Heart left ventricle (tissue), 13 donors: ENCODE measurements around the gene PIP5K1C.

Source experiments
- POLR2A ChIP-seq, 2 donors: fragments of 450-650 bp; IDR thresholded peaks; one replicate each; pipeline ENCODE4 v1.6.1; 2017; ENCODE audit warnings: antibody characterized with exemption in 2 of 2, mild to moderate bottlenecking in 2 of 2, moderate library complexity in 2 of 2
- TF ChIP-seq, protein P1 (sequence below), 12 donors: fragments of 200-600 bp; sonication (generic) in 4 of 12; IDR thresholded peaks; one replicate each; pipeline versions ENCODE4 v1.5.0 to v1.8.0; 2018 to 2022; ENCODE audit warnings: antibody characterized with exemption in 12 of 12, mild to moderate bottlenecking in 5 of 12
- donor health status: ischemic (EF 13 %, LVEDD 7.1; RV severe dilation, severe dysfunction).
- donor health status: DM: no; HTN: yes; CAD: no.
- donor health status: DM: no; HTN: no; CAD: no.
- donor health status: ischemic (EF 25% LVEDD 6.9; RV normal size, moderate dysfunction).
- donor health status: ischemic (EF 25% LVEDD 5.7; RV mildly dilated, moderate dysfunction).
- donor health status: ischemic (EF 35%, LVEDD 5.7; RV mildly dilated, moderate dysfunction).
- donor health status: nonischemic (EF 11% LVEDD 7.7; RV severe dilation, severe dysfunction).
- donor health status: DM: yes; HTN: yes; CAD: no.
- donor health status: PGD.
- donor health status: ischemic (EF 29% LVEDD 5.4; RV normal size, mild dysfunction).
- donor health status: nonischemic (EF 23%, LVEDD 6.1; RV moderate dilation, normal function).

DNA sequence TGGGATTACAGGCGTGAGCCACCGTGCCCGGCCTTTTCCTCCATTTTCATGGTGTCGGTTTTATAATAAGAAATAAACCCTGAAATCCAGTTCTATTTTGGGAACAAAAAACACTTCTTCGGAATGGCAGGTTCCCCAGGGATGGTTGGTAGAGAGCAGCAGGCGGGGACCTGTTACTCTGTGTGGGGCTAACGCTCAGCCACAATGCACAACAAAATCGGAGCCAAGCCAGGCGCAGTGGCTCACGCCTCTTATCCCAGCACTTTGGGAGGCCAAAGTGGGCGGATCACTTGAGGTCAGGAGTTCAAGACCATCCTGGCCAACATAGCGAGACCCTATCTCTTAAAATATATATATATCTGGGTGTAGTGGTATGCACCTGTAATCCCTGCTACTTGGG lies 99.2 kb downstream of the PIP5K1C start:
- TF ChIP-seq, protein P1, sequence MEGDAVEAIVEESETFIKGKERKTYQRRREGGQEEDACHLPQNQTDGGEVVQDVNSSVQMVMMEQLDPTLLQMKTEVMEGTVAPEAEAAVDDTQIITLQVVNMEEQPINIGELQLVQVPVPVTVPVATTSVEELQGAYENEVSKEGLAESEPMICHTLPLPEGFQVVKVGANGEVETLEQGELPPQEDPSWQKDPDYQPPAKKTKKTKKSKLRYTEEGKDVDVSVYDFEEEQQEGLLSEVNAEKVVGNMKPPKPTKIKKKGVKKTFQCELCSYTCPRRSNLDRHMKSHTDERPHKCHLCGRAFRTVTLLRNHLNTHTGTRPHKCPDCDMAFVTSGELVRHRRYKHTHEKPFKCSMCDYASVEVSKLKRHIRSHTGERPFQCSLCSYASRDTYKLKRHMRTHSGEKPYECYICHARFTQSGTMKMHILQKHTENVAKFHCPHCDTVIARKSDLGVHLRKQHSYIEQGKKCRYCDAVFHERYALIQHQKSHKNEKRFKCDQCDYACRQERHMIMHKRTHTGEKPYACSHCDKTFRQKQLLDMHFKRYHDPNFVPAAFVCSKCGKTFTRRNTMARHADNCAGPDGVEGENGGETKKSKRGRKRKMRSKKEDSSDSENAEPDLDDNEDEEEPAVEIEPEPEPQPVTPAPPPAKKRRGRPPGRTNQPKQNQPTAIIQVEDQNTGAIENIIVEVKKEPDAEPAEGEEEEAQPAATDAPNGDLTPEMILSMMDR (IDR thresholded peaks at IDR 0.05): no peak
- no peak for TF ChIP-seq POLR2A (IDR thresholded peaks at IDR 0.05)
